IPS DF 6.9 (cell line): ENCODE data around the gene LRRC45.

Experiments
- DNase-seq: peaks from one replicate; pipeline ENCODE4 v3.0.0-alpha.2; 2013; ENCODE audit warnings: low read depth, low spot score
- H3K27ac ChIP-seq: one replicate; pipeline ENCODE4 v1.5.1; 2013; ENCODE audit warnings: low read length, control low read depth
- H3K27me3 ChIP-seq: 2 replicates; pipeline ENCODE4 v1.6.1; 2013; ENCODE audit warnings: mild to moderate bottlenecking, low read length; ENCODE audit not compliant: control insufficient read depth, insufficient read depth
- H3K36me3 ChIP-seq: 2 replicates; pipeline ENCODE4 v1.6.1; 2013; ENCODE audit warnings: low read length; ENCODE audit not compliant: control insufficient read depth, insufficient read depth
- H3K4me1 ChIP-seq: 2 replicates; pipeline ENCODE4 v1.6.1; 2013; ENCODE audit warnings: low read length; ENCODE audit not compliant: control insufficient read depth, insufficient read depth
- H3K4me3 ChIP-seq: 2 replicates; pipeline ENCODE4 v1.5.1; 2013; ENCODE audit warnings: mild to moderate bottlenecking, low read length
- H3K9me3 ChIP-seq: 2 replicates; pipeline ENCODE4 v1.6.1; 2013; ENCODE audit warnings: low read length, inconsistent platforms; ENCODE audit not compliant: control insufficient read depth, insufficient read depth
- WGBS: extraction: QIAGEN DNeasy Blood & Tissue Kit; methylation state at CpG from one replicate; pipeline ENCODE4 v1.1.7; 2013; ENCODE audit warnings: mixed read lengths, missing lambda C conversion rate; ENCODE audit not compliant: insufficient read length, insufficient coverage; 5-methylcytosine and 5-hydroxymethylcytosine counted together

Gene LRRC45

GRCh38 chr17:82014432-82014831 lies 8.7 kb upstream of the LRRC45 start:
- Histone ChIP-seq H3K4me1 (no peaks in the 10 kb centered on the region; the same call in 1 of the 2 replicates), H3K36me3 (peaks cover 6% of the 10 kb centered on the region; the same call in 1 of the 2 replicates), H3K27ac (no peak overlapping the region), H3K4me3 (no peak overlapping the region), H3K9me3 (no peaks in the 10 kb centered on the region), H3K27me3 (no peaks in the 10 kb centered on the region)
- no peak for DNase-seq
- no CpG with 5 or more reads among the region's 23 CpGs for WGBS

DNA sequence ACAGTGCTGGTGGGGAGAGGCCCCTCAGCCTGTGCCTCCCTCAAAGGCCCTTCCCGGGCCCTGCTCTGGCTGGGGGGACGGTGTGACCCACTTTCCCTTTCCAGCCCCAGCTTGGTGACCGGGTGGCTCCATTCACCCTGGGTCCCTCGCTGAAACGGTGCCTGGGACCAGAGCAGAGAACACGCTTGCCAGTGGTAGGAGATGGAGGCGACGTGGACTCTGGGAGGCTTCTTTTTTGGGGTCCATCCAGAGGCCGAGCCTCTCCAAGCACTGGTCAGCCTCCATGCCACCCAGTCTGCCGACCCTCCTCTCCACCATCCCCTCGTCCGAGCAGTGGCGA lies 8.2 kb upstream of the LRRC45 start:
- Histone ChIP-seq H3K27ac (no peak overlapping the region), H3K27me3 (no peaks in the 10 kb centered on the region), H3K4me3 (no peak overlapping the region), H3K9me3 (no peaks in the 10 kb centered on the region), H3K4me1 (no peaks in the 10 kb centered on the region; the same call in 1 of the 2 replicates), H3K36me3 (peaks cover 6% of the 10 kb centered on the region; the same call in 1 of the 2 replicates)
- no CpG with 5 or more reads among the region's 13 CpGs for WGBS
- no peak for DNase-seq

DNA sequence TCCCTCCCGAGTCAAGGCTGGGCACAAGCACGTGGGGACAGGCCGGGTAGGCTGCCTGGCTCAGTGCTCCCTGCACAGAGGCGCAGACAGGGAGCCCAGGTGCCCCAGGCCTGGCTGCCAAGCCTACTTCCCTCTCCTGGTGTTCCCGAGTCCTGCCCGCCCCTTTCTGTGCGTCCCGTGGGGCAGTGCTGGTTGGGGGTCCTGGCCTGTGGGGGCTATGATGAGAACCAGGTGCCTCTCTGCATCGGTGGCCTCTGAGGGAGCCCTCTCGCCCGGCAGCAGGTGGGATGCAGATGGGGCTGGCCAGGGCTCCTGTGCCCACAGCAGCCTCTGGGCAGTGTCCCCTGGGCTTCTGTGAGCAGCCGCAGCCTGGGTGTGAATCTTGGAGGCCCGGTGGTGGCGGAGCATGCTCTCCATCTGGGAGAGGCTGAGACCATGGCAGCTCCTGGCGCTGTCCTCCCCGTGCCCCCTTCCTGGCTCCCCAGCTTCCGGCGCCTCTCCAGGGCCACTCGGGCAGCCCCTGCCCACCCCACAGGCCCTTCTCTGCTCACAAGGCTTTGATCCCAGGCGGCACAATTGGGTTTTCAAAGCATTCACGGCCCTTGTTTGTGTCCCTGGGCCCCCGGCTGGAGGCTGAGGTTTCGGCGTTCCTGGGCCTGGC lies 7.7 kb upstream of the LRRC45 start:
- no peak for DNase-seq
- H3K4me1 ChIP-seq, result no peaks in the 10 kb centered on the region; the same call in 1 of the 2 replicates
- WGBS, result no CpG with 5 or more reads among the region's 24 CpGs
- no peaks in the 10 kb centered on the region for H3K27me3 ChIP-seq
- peaks cover 6% of the 10 kb centered on the region; the same call in 1 of the 2 replicates for H3K36me3 ChIP-seq
- no peak overlapping the region for H3K27ac ChIP-seq
- H3K4me3 ChIP-seq, result no peak overlapping the region
- no peaks in the 10 kb centered on the region for H3K9me3 ChIP-seq

DNA sequence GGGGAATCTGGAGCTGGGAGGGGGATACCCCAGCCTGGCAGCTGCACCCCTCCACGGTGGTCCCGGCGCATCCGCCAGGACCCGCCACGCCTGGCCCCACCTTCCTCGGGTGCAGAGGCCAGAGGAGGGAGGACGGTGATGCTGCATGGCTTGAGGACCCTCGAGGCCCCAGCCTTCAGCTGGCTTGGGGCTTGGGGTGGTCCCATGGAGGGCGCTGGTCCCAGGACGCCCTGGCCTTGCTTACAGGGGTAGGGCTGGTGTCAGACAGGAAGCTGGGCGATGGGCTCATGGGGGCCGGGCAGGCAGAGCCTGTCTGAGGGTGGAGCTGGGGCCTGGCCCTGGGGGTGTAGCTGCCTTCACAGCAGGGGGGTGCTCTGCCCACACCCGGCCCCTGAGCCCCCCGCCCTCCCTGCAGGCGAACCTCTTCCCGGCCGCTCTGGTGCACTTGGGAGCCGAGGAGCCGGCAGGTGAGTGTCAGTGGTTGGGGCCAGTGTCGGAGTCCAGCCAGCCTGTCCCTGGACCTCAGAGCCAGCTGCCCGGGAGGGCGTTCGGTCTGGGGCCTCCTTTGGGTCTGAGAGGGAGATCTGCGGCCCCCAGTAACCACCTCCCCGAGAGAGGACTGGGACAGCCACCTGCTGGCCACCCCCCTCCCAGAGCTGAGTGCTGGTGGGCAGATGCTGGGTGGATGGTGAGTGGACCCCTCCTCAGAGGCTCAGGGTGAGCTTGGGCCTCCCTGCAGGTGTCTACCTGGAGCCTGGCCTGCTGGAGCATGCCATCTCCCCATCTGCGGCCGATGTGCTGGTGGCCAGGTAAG lies 6.8 kb upstream of the LRRC45 start:
- Histone ChIP-seq H3K36me3 (peaks cover 6% of the 10 kb centered on the region; the same call in 1 of the 2 replicates), H3K27ac (no peak overlapping the region), H3K27me3 (no peaks in the 10 kb centered on the region), H3K9me3 (no peaks in the 10 kb centered on the region), H3K4me1 (no peaks in the 10 kb centered on the region; the same call in 1 of the 2 replicates), H3K4me3 (no peak overlapping the region)
- no CpG with 5 or more reads among the region's 28 CpGs for WGBS
- no peak for DNase-seq

GRCh38 chr17:82016875-82017459 lies 6.1 kb upstream of the LRRC45 start:
- no peaks in the 10 kb centered on the region; the same call in none of the 2 replicates for H3K4me1 ChIP-seq
- peaks cover 4% of the 10 kb centered on the region; the same call in 1 of the 2 replicates for H3K36me3 ChIP-seq
- H3K27ac ChIP-seq, result no peak overlapping the region
- no peak for DNase-seq
- no CpG with 5 or more reads among the region's 24 CpGs for WGBS
- H3K27me3 ChIP-seq, result no peaks in the 10 kb centered on the region
- H3K9me3 ChIP-seq, result no peaks in the 10 kb centered on the region
- no peak overlapping the region for H3K4me3 ChIP-seq

- H3K27me3 ChIP-seq, result no peaks in the 10 kb centered on the region
- peaks cover 2% of the 10 kb centered on the region; the same call in 1 of the 2 replicates for H3K36me3 ChIP-seq
- peaks cover 1% of the 10 kb centered on the region for H3K4me1 ChIP-seq
- no peak overlapping the region for H3K4me3 ChIP-seq
- DNase-seq, result no peak
- WGBS, result no CpG with 5 or more reads among the region's 13 CpGs
- no peaks in the 10 kb centered on the region for H3K9me3 ChIP-seq
- H3K27ac ChIP-seq, result no peak overlapping the region
Measured at GRCh38 chr17:82017612-82018151, 5.4 kb upstream of the LRRC45 start.

DNA sequence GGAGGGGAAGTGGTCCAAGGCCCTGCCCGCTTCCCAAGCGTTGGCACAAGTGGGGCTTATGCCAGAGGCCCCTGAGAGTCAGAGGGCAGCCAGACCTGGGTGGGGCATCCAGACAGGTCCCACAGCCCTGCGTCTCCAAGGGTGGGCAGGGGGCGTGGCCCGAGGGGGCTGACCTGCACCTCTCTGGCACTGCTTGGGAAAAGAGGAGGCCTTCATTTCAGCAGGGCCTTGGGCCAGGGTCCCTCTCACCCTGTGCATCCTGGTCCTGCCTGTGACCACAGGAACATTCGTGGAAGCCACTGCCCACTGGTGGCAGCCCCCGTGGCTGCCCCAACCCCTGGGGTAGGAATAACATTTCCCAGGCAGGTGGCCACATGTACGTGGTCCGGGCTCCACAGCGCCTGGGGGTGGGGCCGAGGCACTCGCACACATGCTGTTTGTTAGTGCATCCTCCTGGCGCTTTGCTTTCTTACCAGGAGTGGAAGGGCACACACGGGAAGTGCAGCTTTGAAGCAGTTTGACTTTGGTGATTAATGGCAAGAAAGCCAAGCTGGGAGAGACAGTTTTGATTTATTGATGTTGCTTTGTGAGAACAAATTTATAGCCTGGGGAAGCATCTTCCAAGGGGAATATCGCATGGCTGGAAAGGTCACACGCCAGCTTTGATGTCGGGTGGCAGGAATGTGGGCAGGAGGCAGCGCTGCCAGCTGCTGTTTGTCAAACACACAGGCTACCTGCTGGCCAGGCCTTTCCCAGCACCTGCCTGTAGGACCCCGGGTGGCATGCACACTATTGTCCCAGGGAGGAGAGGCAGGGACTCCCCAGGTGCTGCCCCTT lies 4.7 kb upstream of the LRRC45 start:
- no peak overlapping the region for H3K27ac ChIP-seq
- peaks cover 2% of the 10 kb centered on the region; the same call in 1 of the 2 replicates for H3K36me3 ChIP-seq
- no CpG with 5 or more reads among the region's 19 CpGs for WGBS
- DNase-seq, result no peak
- no peak overlapping the region for H3K4me3 ChIP-seq
- peaks cover 1% of the 10 kb centered on the region for H3K4me1 ChIP-seq
- no peaks in the 10 kb centered on the region for H3K9me3 ChIP-seq
- no peaks in the 10 kb centered on the region for H3K27me3 ChIP-seq

DNA sequence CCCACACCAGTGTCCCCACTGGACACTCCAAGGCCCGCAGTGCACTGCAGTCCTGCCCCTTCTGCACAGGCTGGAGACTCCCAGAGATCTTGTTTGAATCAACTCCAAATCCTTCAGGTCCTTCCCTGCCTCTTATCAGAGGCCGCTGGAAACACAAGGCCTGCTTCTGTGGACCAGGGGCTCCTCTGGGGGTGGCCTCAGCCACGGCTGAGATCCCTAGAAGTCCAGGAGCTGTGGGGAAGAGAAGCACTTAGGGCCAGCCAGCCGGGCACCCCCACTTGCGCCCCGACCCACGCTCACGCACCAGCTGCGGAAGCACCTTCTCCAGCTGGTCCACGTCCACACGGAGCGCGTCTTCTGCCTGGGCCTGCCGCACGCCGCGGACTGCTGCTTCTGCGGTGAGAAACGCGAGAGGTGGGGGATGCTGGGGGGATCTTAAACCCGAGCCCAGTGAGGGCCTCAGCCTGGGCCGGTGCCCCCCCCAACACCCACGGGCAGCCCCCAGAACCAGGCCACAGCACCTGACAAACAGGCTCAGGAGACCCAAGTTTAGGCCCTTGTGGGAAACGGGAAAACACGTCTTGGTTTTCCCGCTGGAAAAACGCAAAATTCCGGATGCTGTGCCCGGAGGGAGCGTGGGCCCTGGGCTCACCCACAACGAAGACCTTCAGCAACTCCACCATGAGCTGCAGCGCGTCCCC lies 4.0 kb upstream of the LRRC45 start:
- H3K4me1 ChIP-seq, result peaks cover 1% of the 10 kb centered on the region
- H3K9me3 ChIP-seq, result no peaks in the 10 kb centered on the region
- no peaks in the 10 kb centered on the region for H3K27me3 ChIP-seq
- DNase-seq, result no peak
- H3K4me3 ChIP-seq, result no peak overlapping the region
- peaks cover 2% of the 10 kb centered on the region; the same call in 1 of the 2 replicates for H3K36me3 ChIP-seq
- no peak overlapping the region for H3K27ac ChIP-seq
- WGBS, result no CpG with 5 or more reads among the region's 33 CpGs

DNA sequence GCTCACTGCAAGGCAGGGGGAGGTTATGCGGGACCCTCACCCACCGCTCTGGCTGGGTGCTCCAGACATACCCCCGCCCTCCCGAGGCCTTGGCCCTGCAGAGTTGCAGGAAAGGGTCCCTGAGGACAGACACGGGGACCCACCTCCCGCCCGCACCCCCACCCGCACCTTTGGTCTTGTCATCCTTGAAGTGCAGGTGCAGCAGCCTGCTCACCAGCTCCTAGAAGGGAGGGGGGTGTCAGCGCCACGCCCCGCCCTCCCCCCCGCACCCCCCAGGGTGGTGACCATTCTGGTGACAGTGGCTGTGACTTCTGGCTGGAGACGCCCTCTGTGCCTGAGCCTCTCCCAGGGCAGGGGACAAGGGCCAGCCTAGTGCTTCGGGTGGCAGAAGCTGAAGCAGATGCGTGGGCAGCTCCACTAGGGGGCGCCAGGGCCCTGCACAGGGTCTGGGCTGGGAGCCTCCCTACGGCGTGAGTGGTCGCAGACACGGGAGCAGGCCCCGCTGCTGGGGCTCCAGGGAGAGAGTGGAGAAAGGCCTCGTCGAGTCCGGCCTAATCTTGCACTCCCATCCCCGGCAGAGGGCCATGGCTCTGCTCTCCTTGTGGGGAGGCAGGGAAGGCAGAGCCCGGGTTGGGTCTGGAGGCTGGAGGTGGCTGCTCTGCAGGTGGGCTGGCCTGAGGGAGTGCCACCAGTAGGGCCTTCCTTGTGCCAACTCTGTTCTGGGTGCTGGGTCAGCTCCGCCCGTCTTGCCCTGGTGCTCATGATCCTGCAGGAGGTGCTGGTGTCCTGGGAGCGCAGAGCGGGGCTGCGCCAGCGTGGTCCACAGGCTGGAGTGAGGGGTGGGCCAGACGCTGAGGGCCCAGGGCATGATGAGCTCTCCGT lies 3.2 kb upstream of the LRRC45 start:
- Histone ChIP-seq H3K27me3 (no peaks in the 10 kb centered on the region), H3K36me3 (0 out of 2 replicates have a peak, but pooled peaks cover 2% of the 10 kb centered on the region), H3K9me3 (no peaks in the 10 kb centered on the region), H3K4me3 (no peak overlapping the region), H3K27ac (no peak overlapping the region), H3K4me1 (peaks cover 1% of the 10 kb centered on the region)
- DNase-seq, result no peak
- no CpG with 5 or more reads among the region's 34 CpGs for WGBS
